K562 (cell line): ENCODE data around the gene TMC8. TPM values are rescaled to one million over a fixed set of nuclear protein-coding genes. Genes with fewer than 3 reads are reported as not detected.

Experiments used
- ATAC-seq: fragments of 200-7000 bp; cut with Tn5 transposase; 3 replicates; pipeline ENCODE4 v1.9.1; 2020; ENCODE audit warnings: moderate library complexity
- BruUV-seq: library from RNA; stranded (reverse); fragments of 400-500 nt; replicated peaks from 2 replicates; lab custom pipeline; 2021; lab: Mats Ljungman, UMichigan
- CTCF ChIA-PET: fragments of 300-600 bp; formaldehyde crosslinking; extraction: SDS; loops from one replicate; lab custom pipeline; 2021; ENCODE audit warnings: low intra/inter-chr PET ratio; lab: Yijun Ruan, JAX
- POLR2A ChIA-PET: fragments of 300-600, 350-650 bp; sonication (Branson Sonifier 250); formaldehyde crosslinking; extraction: SDS; loops from one replicate; lab custom pipeline; 2021; ENCODE audit warnings: antibody characterized with exemption, inconsistent platforms; lab: Yijun Ruan, JAX
- DNase-seq, 4 experiments: peaks; one replicate each; pipeline versions ENCODE4 v3.0.0 to v3.0.0-alpha.2; 2011 to 2018; ENCODE audit warnings: low spot score in 3 of 4, mixed read lengths in 3 of 4; ENCODE audit errors: extremely low read depth in 1 of 4
- FAIRE-seq: peaks from 2 replicates; lab custom pipeline; 2011; peaks lifted over from hg19 to GRCh38; lab: Jason Lieb, UNC
- H2AFZ ChIP-seq: 2 replicates; pipeline ENCODE4 v1.6.0; 2011; ENCODE audit warnings: low read depth, low read length, control low read depth, inconsistent platforms
- H3K27ac ChIP-seq: fragments of 200-600 bp; 3 replicates; pipeline ENCODE4 v1.8.0; 2011; ENCODE audit warnings: low read depth, mild to moderate bottlenecking, control low read depth, inconsistent platforms, low read length, moderate library complexity, mixed read lengths; ENCODE audit errors: extremely low read depth
- H3K27me3 ChIP-seq, 2 experiments: fragments of 300-600 bp in 1 of 2; 2 replicates in 1 of 2; 3 replicates in 1 of 2; pipeline versions ENCODE4 v1.6.0 to v1.8.0; 2011; ENCODE audit warnings: inconsistent platforms in 2 of 2, low read length in 2 of 2, mild to moderate bottlenecking in 1 of 2, mixed read lengths in 1 of 2, moderate library complexity in 1 of 2; ENCODE audit not compliant: control insufficient read depth in 2 of 2, insufficient read depth in 2 of 2
- H3K36me3 ChIP-seq: fragments of 300-600 bp; 3 replicates; pipeline ENCODE4 v1.8.0; 2011; ENCODE audit warnings: mild to moderate bottlenecking, low read length, inconsistent platforms; ENCODE audit not compliant: control insufficient read depth, insufficient read depth
- H3K4me1 ChIP-seq, 2 experiments: fragments of 200-600 bp in 1 of 2; replicated peaks in 1 of 2; 2 replicates in 1 of 2; 3 replicates in 1 of 2; pipeline versions ENCODE4 v1.5.1 to v1.8.0; 2011; ENCODE audit warnings: inconsistent platforms in 2 of 2, low read length in 2 of 2, mild to moderate bottlenecking in 1 of 2, mixed read lengths in 1 of 2, moderate library complexity in 1 of 2; ENCODE audit not compliant: control insufficient read depth in 2 of 2, insufficient read depth in 2 of 2
- H3K4me2 ChIP-seq: 2 replicates; pipeline ENCODE4 v1.6.1; 2011; ENCODE audit warnings: low read length, control low read depth, inconsistent platforms, mixed read lengths; ENCODE audit not compliant: insufficient read depth
- H3K4me3 ChIP-seq: fragments of 200-600 bp; sonication (generic), shearing (Covaris generic); 2 replicates; pipeline ENCODE4 v1.5.1; 2016; ENCODE audit warnings: control low read depth, inconsistent platforms
- H3K79me2 ChIP-seq: fragments of 200-600 bp; 3 replicates; pipeline ENCODE4 v1.8.0; 2011; ENCODE audit warnings: low read length, inconsistent platforms; ENCODE audit not compliant: control insufficient read depth, insufficient read depth
- H3K9ac ChIP-seq, 2 experiments: 2 replicates each; pipeline versions ENCODE4 v1.6.0 to v1.6.1; 2011; ENCODE audit warnings: low read depth in 2 of 2, low read length in 2 of 2, control low read depth in 1 of 2, inconsistent platforms in 1 of 2, mild to moderate bottlenecking in 1 of 2, mixed read lengths in 1 of 2; ENCODE audit not compliant: insufficient read depth in 1 of 2
- H3K9me1 ChIP-seq: one replicate; pipeline ENCODE4 v1.6.0; 2011; ENCODE audit warnings: inconsistent platforms, mild to moderate bottlenecking, low read length, moderate library complexity; ENCODE audit not compliant: control insufficient read depth, insufficient read depth
- H3K9me3 ChIP-seq: replicated peaks from 2 replicates; pipeline ENCODE4 v1.5.1; 2011; ENCODE audit warnings: low read depth, low read length, inconsistent platforms; ENCODE audit not compliant: control insufficient read depth, insufficient read depth
- H4K20me1 ChIP-seq: replicated peaks from 2 replicates; pipeline ENCODE4 v1.6.1; 2011; ENCODE audit warnings: low read length, inconsistent platforms, mixed read lengths; ENCODE audit not compliant: control insufficient read depth, insufficient read depth
- CTCF ChIP-seq, 3 experiments: IDR thresholded peaks in 2 of 3; conservative IDR thresholded peaks in 1 of 3; 2 replicates each; pipeline ENCODE4 v1.5.1; 2011 to 2012; ENCODE audit warnings: low read length in 3 of 3, mild to moderate bottlenecking in 3 of 3, control low read depth in 2 of 3, improper control_type of control experiment in 1 of 3, inconsistent platforms in 1 of 3, low read depth in 1 of 3, mixed read lengths in 1 of 3, moderate library complexity in 1 of 3; ENCODE audit not compliant: insufficient read depth in 2 of 3
- IFI16 ChIP-seq: fragments of 250-450 bp; sonication (Bioruptor Pico); IDR thresholded peaks from 2 replicates; pipeline ENCODE4 v2.1.2; 2022; ENCODE audit warnings: mild to moderate bottlenecking, inconsistent platforms
- ILF3 ChIP-seq: fragments of 450-650 bp; IDR thresholded peaks from 2 replicates; pipeline ENCODE4 v1.6.1; 2018; ENCODE audit warnings: antibody characterized with exemption, mild to moderate bottlenecking, moderate library complexity, borderline replicate concordance
- MEF2D ChIP-seq: conservative IDR thresholded peaks from 2 replicates; pipeline ENCODE4 v1.6.1; 2016; ENCODE audit warnings: low read depth, missing genetic modification characterization, missing compliant biosample characterization
- NFYB ChIP-seq: IDR thresholded peaks from 2 replicates; pipeline ENCODE4 v1.6.1; 2011; ENCODE audit warnings: mild to moderate bottlenecking, moderate library complexity; ENCODE audit not compliant: insufficient read length; ENCODE audit errors: extremely low read depth
- SIRT6 ChIP-seq: IDR thresholded peaks from one replicate; pipeline ENCODE4 v1.6.1; 2012; ENCODE audit warnings: low read depth, mild to moderate bottlenecking, control low read depth, inconsistent platforms, low read length, moderate library complexity
- SMARCC2 ChIP-seq: fragments of 450-650 bp; IDR thresholded peaks from 2 replicates; pipeline ENCODE4 v1.6.1; 2017; ENCODE audit warnings: antibody characterized with exemption, moderate library complexity, mild to moderate bottlenecking, low read depth
- SMARCE1 ChIP-seq: fragments of 450-650 bp; IDR thresholded peaks from 2 replicates; pipeline ENCODE4 v1.7.1; 2016; ENCODE audit warnings: mild to moderate bottlenecking
- THRAP3 ChIP-seq: fragments of 450-650 bp; IDR thresholded peaks from 2 replicates; pipeline ENCODE4 v1.6.1; 2016; ENCODE audit warnings: mild to moderate bottlenecking, inconsistent platforms, borderline replicate concordance
- ZNF696 ChIP-seq: fragments of 250-450 bp; sonication (Bioruptor Pico); conservative IDR thresholded peaks from 2 replicates; pipeline ENCODE4 v1.4.0; 2020; ENCODE audit warnings: mild to moderate bottlenecking, moderate library complexity
- ZZZ3 ChIP-seq: fragments of 450-650 bp; IDR thresholded peaks from 2 replicates; pipeline ENCODE4 v1.6.1; 2016; ENCODE audit warnings: antibody characterized with exemption, mild to moderate bottlenecking, moderate library complexity
- whole genome bisulfite sequencing: fragments of 100-300 bp; shearing (Covaris generic); methylation state at CpG from one replicate; pipeline ENCODE4 v1.1.6; 2016; ENCODE audit warnings: low coverage, mixed read lengths; ENCODE audit not compliant: insufficient coverage; ENCODE audit errors: missing lambda C conversion rate; 5-methylcytosine and 5-hydroxymethylcytosine counted together
- in situ Hi-C: fragments of 300-500 bp; cut with MboI; formaldehyde crosslinking; loops from 4 replicates; pipeline ENCODE4 v1.15.0; 2018; ENCODE audit warnings: inconsistent platforms, mixed read lengths
- intact Hi-C: fragments of 100-400 bp; cut with micrococcal nuclease; formaldehyde crosslinking; loops from 2 replicates; pipeline ENCODE4 v1.14.2; 2022
- polyA plus RNA-seq, 8 experiments: library from polyadenylated mRNA; depleted of rRNA in 4 of 8; stranded (reverse) in 5 of 8; unstranded in 3 of 8; fragments of >200 nt; fragmentation: Nextera tagmentation in 2 of 8; fragmentation: Illumina TruSeq in 1 of 8; extraction: Ambion mirVana in 2 of 8; extraction: Trizol in 1 of 8; gene quantifications; 2 replicates each; pipeline versions ENCODE4 v1.2.1 to v1.2.3, GENCODE V29; 2011 to 2014; ENCODE audit warnings: inconsistent platforms in 1 of 8, missing spikeins in 1 of 8
- total RNA-seq, 7 experiments: library from RNA; depleted of rRNA in 6 of 7; stranded (reverse); fragments of >200 nt in 6 of 7; fragmentation: Illumina TruSeq in 2 of 7; extraction: Trizol in 2 of 7; gene quantifications; 2 replicates each; pipeline versions ENCODE4 v1.2.1 to v1.2.3, GENCODE V29; 2011 to 2021; ENCODE audit warnings: low replicate concordance in 1 of 7
- TF ChIP-seq, protein P1 (sequence below): IDR thresholded peaks from 2 replicates; pipeline ENCODE4 v1.6.1; 2016; ENCODE audit warnings: missing genetic modification characterization, missing compliant biosample characterization
- TF ChIP-seq, protein P2 (sequence below), 3 experiments: fragments of 200-800 bp in 1 of 3; fragments of 250-450 bp in 1 of 3; fragments of 450-650 bp in 1 of 3; sonication (Bioruptor Pico) in 1 of 3; sonication (Bioruptor generic) in 1 of 3; formaldehyde crosslinking in 1 of 3; IDR thresholded peaks; 2 replicates each; pipeline versions ENCODE4 v1.6.1 to v1.8.0; 2016 to 2022; ENCODE audit warnings: mild to moderate bottlenecking in 2 of 3, missing genetic modification characterization in 2 of 3, missing compliant biosample characterization in 1 of 3, moderate library complexity in 1 of 3

TMC8 gene
- total and polyA plus RNA-seq, 9 of the 15 experiments (the other 6 are each of a cell fraction or from before 2014, with no cell fraction given): 0.13 to 10.9 (median 2.8) TPM

GRCh38 chr17:78174870-78175642 lies 44.5 kb downstream of the TMC8 start:
- no peak overlapping the region for H3K4me3 ChIP-seq
- H3K9me3 ChIP-seq: no peaks in the 10 kb centered on the region
- H3K27me3 ChIP-seq: no peaks in the 10 kb centered on the region
- 92% methylated on average over 27 of the region's 28 CpGs for WGBS
- POLR2A ChIA-PET: interaction anchor here (1.0 to 3.7 kb wide), 10 partner anchors 9 to 90 kb away, joined by 3 to 27 read pairs (median 6); partner anchors contain the start of genes AFMID, TK1 and TMC6
- in situ Hi-C loops: loop anchor here (5.0 kb wide), 1 partner anchor 63 kb away; no protein-coding TSS in a partner anchor
- DNase-seq: no peak
- no peak overlapping the region; the same call in 2 of the 3 replicates for H3K27ac ChIP-seq
- no peak for ATAC-seq
- H3K36me3 ChIP-seq: peaks cover 93% of the 10 kb centered on the region; the same call in 2 of the 3 replicates
- H2AFZ ChIP-seq: no peak overlapping the region
- peaks cover 15% of the 10 kb centered on the region for H3K79me2 ChIP-seq
- peak overlapping the region in 1 of 2 experiments; percentile 79; a peak in 2 of 4 replicates for H3K9ac ChIP-seq
- CTCF ChIA-PET: interaction anchor here (2.6 kb wide), 1 partner anchor 62 kb away, joined by 34 read pairs; no protein-coding TSS in a partner anchor
- BruUV-seq: no TSS peak
- intact Hi-C loops: loop anchor here (5.0 kb wide), 1 partner anchor 33 kb away; no protein-coding TSS in a partner anchor
- peaks cover 8% of the 10 kb centered on the region; the same call in 1 of the 2 replicates for H4K20me1 ChIP-seq
- no peak overlapping the region for H3K4me2 ChIP-seq
- H3K9me1 ChIP-seq: no peaks in the 10 kb centered on the region
- H3K4me1 ChIP-seq: peaks cover 7 to 57% of the 10 kb centered on the region in 2 experiments
- FAIRE-seq: no peak
- TF ChIP-seq SMARCC2: no peak
- TF ChIP-seq, protein P1, sequence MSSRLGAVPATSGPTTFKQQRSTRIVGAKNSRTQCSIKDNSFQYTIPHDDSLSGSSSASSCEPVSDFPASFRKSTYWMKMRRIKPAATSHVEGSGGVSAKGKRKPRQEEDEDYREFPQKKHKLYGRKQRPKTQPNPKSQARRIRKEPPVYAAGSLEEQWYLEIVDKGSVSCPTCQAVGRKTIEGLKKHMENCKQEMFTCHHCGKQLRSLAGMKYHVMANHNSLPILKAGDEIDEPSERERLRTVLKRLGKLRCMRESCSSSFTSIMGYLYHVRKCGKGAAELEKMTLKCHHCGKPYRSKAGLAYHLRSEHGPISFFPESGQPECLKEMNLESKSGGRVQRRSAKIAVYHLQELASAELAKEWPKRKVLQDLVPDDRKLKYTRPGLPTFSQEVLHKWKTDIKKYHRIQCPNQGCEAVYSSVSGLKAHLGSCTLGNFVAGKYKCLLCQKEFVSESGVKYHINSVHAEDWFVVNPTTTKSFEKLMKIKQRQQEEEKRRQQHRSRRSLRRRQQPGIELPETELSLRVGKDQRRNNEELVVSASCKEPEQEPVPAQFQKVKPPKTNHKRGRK (tag): no peak
- 0 out of 2 replicates have a peak, but pooled peaks have one; percentile 26 for TF ChIP-seq ILF3
- no peak for TF ChIP-seq THRAP3
- no peak for TF ChIP-seq IFI16
- TF ChIP-seq, protein P2, sequence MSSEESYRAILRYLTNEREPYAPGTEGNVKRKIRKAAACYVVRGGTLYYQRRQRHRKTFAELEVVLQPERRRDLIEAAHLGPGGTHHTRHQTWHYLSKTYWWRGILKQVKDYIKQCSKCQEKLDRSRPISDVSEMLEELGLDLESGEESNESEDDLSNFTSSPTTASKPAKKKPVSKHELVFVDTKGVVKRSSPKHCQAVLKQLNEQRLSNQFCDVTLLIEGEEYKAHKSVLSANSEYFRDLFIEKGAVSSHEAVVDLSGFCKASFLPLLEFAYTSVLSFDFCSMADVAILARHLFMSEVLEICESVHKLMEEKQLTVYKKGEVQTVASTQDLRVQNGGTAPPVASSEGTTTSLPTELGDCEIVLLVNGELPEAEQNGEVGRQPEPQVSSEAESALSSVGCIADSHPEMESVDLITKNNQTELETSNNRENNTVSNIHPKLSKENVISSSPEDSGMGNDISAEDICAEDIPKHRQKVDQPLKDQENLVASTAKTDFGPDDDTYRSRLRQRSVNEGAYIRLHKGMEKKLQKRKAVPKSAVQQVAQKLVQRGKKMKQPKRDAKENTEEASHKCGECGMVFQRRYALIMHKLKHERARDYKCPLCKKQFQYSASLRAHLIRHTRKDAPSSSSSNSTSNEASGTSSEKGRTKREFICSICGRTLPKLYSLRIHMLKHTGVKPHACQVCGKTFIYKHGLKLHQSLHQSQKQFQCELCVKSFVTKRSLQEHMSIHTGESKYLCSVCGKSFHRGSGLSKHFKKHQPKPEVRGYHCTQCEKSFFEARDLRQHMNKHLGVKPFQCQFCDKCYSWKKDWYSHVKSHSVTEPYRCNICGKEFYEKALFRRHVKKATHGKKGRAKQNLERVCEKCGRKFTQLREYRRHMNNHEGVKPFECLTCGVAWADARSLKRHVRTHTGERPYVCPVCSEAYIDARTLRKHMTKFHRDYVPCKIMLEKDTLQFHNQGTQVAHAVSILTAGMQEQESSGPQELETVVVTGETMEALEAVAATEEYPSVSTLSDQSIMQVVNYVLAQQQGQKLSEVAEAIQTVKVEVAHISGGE (CRISPR knock-in tag; IDR thresholded peaks at IDR 0.05): no peak
- TF ChIP-seq ZNF696 (CRISPR knock-in tag): no peak
- no peak for TF ChIP-seq NFYB
- TF ChIP-seq CTCF (IDR thresholded peaks at IDR 0.05 in 2 of 3, conservative IDR thresholded peaks at IDR 0.05 in 1 of 3; ENCODE audit: insufficient read depth in 2 of 3, low read depth in 1 of 3, low read length in 3 of 3): peak; percentile 31 to 37 (median 36); a peak in 4 of 6 replicates
- no peak for TF ChIP-seq ZZZ3
- TF ChIP-seq SMARCE1: no peak
- TF ChIP-seq MEF2D (tag): no peak
- no peak for TF ChIP-seq SIRT6
